Ishikawa (cell line): ENCODE data around the gene SREBF1.

Source experiments
- CEBPB ChIP-seq: IDR thresholded peaks from 2 replicates; pipeline ENCODE4 v1.6.1; 2012
- CREB1 ChIP-seq: IDR thresholded peaks from 2 replicates; pipeline ENCODE4 v1.6.1; 2012; ENCODE audit warnings: low read depth
- EGR1 ChIP-seq: IDR thresholded peaks from 2 replicates; pipeline ENCODE4 v1.6.1; 2012
- EP300 ChIP-seq: IDR thresholded peaks from 2 replicates; pipeline ENCODE4 v1.6.1; 2012; ENCODE audit warnings: borderline replicate concordance
- FOXM1 ChIP-seq: IDR thresholded peaks from 2 replicates; pipeline ENCODE4 v1.6.1; 2012; ENCODE audit warnings: low read depth, borderline replicate concordance
- NFIC ChIP-seq: IDR thresholded peaks from 2 replicates; pipeline ENCODE4 v1.6.1; 2012
- RAD21 ChIP-seq: IDR thresholded peaks from 2 replicates; pipeline ENCODE4 v1.6.1; 2012; ENCODE audit warnings: low read depth
- TAF1 ChIP-seq: IDR thresholded peaks from 2 replicates; pipeline ENCODE4 v1.6.1; 2012; ENCODE audit warnings: low read depth, mild to moderate bottlenecking
- TCF12 ChIP-seq: IDR thresholded peaks from 2 replicates; pipeline ENCODE4 v1.6.1; 2012; ENCODE audit warnings: low read depth
- TEAD4 ChIP-seq: IDR thresholded peaks from 2 replicates; pipeline ENCODE4 v1.6.1; 2012
- YY1 ChIP-seq: IDR thresholded peaks from 2 replicates; pipeline ENCODE4 v1.6.1; 2012; ENCODE audit warnings: low read depth
- ZBTB7A ChIP-seq: IDR thresholded peaks from 2 replicates; pipeline ENCODE4 v1.6.1; 2012; ENCODE audit warnings: low read depth
- TF ChIP-seq, protein P1 (sequence below): IDR thresholded peaks from 2 replicates; pipeline ENCODE4 v1.6.1; 2012
- TF ChIP-seq, protein P2 (sequence below): IDR thresholded peaks from 2 replicates; pipeline ENCODE4 v1.6.1; 2012; ENCODE audit warnings: low read depth, mild to moderate bottlenecking
- TF ChIP-seq, protein P3 (sequence below): IDR thresholded peaks from 2 replicates; pipeline ENCODE4 v1.6.1; 2012

SREBF1 gene

DNA sequence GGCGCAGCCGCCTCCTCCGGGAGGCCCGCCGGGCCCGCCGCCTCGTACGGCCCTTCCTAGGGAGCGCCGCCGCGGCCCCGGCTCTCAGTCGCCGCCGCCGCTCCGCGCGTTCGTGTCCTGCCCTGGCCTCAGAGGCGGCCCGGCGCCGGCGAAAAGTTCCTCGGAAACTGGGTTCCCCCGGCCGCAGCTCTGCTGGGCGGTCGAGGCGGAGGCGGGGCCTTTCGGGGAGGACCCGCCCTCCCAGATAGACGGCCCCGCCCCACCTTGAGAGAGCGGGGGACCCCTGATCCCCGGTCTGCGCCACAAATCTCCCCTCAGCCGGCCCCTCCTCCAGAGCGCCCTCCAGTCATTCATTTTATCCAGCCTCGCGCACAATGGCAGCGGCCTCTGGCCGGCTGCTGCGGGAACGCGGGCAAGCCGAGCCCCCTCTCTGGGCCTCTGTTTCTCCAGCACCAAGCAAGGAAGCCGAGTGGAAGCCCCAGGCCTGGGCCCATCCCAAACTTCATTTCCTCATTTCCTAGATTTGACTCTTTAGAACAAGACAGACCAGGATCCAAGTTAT is at the start of gene SREBF1:
SREBF1 (minus strand) TSS at position 169 of the 562 bp plus-strand sequence. CDS start 169 bp downstream, outside the sequence.
- TF ChIP-seq EP300 (no peak), RAD21 (no peak), FOXM1 (no peak), NFIC (no peak), YY1 (no peak; the same call in 1 of the 2 replicates), TAF1 (0 out of 2 replicates have a peak, but pooled peaks have one; percentile 8), CEBPB (no peak), TCF12 (no peak), EGR1 (no peak), CREB1 (0 out of 2 replicates have a peak, but pooled peaks have one; percentile 2), ZBTB7A (0 out of 2 replicates have a peak, but pooled peaks have one; percentile 31)
- TF ChIP-seq, protein P1, sequence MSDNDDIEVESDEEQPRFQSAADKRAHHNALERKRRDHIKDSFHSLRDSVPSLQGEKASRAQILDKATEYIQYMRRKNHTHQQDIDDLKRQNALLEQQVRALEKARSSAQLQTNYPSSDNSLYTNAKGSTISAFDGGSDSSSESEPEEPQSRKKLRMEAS, result no peak
- TF ChIP-seq, protein P2, sequence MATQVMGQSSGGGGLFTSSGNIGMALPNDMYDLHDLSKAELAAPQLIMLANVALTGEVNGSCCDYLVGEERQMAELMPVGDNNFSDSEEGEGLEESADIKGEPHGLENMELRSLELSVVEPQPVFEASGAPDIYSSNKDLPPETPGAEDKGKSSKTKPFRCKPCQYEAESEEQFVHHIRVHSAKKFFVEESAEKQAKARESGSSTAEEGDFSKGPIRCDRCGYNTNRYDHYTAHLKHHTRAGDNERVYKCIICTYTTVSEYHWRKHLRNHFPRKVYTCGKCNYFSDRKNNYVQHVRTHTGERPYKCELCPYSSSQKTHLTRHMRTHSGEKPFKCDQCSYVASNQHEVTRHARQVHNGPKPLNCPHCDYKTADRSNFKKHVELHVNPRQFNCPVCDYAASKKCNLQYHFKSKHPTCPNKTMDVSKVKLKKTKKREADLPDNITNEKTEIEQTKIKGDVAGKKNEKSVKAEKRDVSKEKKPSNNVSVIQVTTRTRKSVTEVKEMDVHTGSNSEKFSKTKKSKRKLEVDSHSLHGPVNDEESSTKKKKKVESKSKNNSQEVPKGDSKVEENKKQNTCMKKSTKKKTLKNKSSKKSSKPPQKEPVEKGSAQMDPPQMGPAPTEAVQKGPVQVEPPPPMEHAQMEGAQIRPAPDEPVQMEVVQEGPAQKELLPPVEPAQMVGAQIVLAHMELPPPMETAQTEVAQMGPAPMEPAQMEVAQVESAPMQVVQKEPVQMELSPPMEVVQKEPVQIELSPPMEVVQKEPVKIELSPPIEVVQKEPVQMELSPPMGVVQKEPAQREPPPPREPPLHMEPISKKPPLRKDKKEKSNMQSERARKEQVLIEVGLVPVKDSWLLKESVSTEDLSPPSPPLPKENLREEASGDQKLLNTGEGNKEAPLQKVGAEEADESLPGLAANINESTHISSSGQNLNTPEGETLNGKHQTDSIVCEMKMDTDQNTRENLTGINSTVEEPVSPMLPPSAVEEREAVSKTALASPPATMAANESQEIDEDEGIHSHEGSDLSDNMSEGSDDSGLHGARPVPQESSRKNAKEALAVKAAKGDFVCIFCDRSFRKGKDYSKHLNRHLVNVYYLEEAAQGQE, result no peak
- TF ChIP-seq, protein P3, sequence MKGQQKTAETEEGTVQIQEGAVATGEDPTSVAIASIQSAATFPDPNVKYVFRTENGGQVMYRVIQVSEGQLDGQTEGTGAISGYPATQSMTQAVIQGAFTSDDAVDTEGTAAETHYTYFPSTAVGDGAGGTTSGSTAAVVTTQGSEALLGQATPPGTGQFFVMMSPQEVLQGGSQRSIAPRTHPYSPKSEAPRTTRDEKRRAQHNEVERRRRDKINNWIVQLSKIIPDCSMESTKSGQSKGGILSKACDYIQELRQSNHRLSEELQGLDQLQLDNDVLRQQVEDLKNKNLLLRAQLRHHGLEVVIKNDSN, result no peak

DNA sequence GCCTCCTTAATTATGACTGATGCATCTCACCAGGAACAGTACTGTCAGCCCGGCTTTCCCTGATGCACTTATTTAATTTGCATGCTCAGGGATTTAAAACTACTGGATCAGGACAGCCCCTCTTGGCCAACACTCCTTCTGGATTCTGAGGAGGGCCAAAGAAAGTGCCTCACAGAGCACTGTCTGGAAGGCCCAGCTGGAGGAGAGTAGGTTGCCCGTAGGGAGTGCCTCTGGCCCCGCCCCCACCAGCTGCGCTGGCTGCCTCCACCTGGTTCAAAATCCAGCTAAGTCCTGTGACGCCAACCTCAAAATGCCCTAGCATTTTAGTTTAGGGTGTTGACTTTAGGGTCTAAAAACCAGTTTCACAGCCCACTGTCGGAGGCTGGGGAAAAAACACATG is 49.4 kb upstream of the SREBF1 start:
- TF ChIP-seq FOXM1 (no peak), ZBTB7A (no peak), EGR1 (no peak), TAF1 (no peak), EP300 (no peak), CREB1 (no peak), TEAD4 (no peak), CEBPB (no peak), YY1 (no peak), NFIC (no peak), RAD21 (no peak), TCF12 (no peak)
- TF ChIP-seq, protein P2, result no peak
- TF ChIP-seq, protein P3, result no peak
- TF ChIP-seq, protein P1, result no peak

DNA sequence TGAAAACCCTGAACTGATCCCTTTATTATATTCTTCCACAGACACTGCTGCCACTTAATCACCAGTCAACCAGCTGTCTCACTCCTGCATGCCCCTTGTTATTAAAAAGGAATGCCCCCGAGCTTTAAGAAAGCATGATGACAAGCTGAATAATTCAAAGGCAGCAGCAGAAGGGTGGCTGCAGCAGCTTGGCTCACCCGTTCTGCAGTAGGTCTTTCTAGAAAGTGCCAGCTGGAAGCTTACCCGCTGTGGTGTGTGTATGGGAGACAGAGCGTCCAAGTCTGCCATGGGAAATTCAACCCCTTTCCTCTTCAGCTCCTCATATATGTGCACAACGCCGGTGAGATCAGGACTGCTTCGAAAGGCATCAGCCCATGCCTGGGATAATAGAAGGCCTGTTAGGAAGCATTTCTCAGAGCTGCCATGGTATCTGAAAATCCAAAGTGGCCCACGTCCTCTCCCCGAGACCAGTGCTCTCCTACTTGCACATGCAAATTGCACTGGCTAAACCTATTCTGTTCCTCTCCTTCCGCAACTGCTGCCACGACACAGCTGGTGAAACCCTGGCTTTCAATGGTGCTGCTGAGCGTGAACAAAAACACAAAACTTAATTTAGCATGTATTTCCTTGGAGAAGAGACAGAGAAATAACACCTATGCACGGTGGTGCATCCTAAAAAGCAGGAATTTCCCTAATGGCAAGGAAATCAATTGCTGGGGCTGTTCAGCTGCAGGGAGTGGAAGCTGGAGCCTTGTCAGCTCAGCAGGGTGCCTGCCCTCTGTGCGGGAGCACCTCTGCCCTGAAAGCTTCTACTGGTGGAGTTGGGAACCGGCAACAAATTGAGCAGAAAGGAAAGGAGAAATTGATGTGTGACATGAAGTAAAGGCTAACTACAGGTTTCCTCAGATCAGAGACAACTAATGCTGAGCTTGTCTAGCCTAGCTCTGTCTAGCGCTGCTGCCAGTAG is 47.9 kb upstream of the SREBF1 start:
- TF ChIP-seq RAD21, result no peak
- no peak for TF ChIP-seq FOXM1
- TF ChIP-seq ZBTB7A, result no peak
- no peak for TF ChIP-seq TEAD4
- no peak for TF ChIP-seq YY1
- no peak for TF ChIP-seq CEBPB

DNA sequence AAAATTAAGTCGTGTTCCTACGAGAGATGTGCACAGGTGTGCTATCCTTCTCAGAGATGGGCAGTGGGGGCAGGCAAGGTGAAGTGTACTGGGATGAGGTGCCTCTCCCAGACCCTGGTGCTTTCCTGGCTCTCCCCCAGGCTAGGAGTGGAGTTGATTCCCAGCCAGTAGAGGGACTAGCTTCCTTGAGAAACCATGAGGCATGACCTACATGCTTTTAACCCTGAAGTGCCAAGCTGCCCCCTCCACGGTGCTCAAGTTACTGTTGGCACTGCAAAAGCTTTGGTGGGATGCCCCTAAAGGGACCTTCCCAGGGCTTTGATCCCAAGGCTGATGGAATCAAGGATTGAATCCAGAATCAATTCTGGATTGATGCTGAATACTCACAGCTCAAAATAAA is 47.0 kb upstream of the SREBF1 start:
- no peak for TF ChIP-seq YY1
- TF ChIP-seq CREB1, result no peak
- no peak for TF ChIP-seq TAF1
- TF ChIP-seq NFIC, result no peak
- TF ChIP-seq, protein P2, result no peak
- no peak for TF ChIP-seq FOXM1
- TF ChIP-seq, protein P1, result no peak
- no peak for TF ChIP-seq EP300
- no peak for TF ChIP-seq TCF12
- TF ChIP-seq RAD21, result no peak
- TF ChIP-seq CEBPB, result no peak
- TF ChIP-seq ZBTB7A, result no peak
